Measurements from ENCODE around the gene LMO4. TPM values are rescaled to one million over a fixed set of nuclear protein-coding genes. Genes with fewer than 3 reads are reported as not detected.

The LMO4 gene
- total RNA-seq, 1 donor from 2014 or later, result 23.7 TPM

- intact Hi-C loops (cut with micrococcal nuclease), result loop anchor here (10.0 kb wide), 1 partner anchor 937 kb away; the partner anchor contains the start of gene ODF2L
- H3K27ac Mint-ChIP-seq, result peak overlapping the region; percentile 93
Measured at GRCh38 chr1:87331365-87332241, 2.9 kb downstream of the LMO4 start.

DNA sequence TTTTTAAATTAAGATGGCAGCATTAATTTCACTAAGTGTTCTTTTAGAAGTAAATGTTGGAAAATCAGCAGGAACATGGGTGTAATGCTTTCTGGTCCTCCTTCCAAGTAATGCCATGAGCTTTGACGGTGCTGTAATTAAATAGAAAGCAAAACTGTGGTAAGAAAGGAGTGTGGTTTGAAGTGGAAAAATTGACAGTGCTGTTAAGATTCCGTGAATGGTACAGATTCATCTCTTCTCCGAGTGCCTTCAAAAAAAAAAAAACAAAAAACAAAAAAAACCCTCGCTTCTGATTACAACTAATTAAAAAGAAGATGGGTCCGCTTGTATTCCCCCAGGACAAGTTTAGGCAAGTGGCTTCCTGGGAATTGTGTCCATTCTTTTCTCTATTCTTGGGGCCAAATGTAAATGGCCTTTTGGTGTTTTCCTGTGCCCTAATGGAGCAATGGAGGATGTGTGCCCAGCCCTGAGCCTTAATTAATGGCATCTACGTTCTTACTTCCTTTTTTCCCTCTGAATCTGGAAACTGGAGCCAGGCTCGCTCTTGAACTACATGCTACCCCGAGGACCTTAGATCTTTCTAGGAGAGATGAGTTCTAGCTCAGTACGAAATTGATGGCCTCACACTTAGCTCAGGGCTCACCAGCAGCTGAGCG, 5.1 kb downstream of the LMO4 start:
- H3K27ac Mint-ChIP-seq, result peak overlapping the region; percentile 88
- H3K4me3 Mint-ChIP-seq, result peak overlapping the region; percentile 89
- H3K36me3 Mint-ChIP-seq (ENCODE audit: low read depth), result peaks cover 29% of the 10 kb centered on the region
- H3K9me3 Mint-ChIP-seq, result no peaks in the 10 kb centered on the region
- no peaks in the 10 kb centered on the region for H3K27me3 Mint-ChIP-seq
- H3K4me1 Mint-ChIP-seq, result peaks cover 55% of the 10 kb centered on the region
- DNase-seq, result peak; percentile 81
- intact Hi-C loops (cut with micrococcal nuclease), result loop anchor here (10.0 kb wide), 1 partner anchor 939 kb away; the partner anchor contains the start of gene ODF2L

More at GRCh38 chr1:87331365-87332241, 2.9 kb downstream of the LMO4 start:
- peak overlapping the region; percentile 89 for H3K4me3 Mint-ChIP-seq
- H3K36me3 Mint-ChIP-seq (ENCODE audit: low read depth), result peaks cover 19% of the 10 kb centered on the region
- peaks cover 49% of the 10 kb centered on the region for H3K4me1 Mint-ChIP-seq
- no peaks in the 10 kb centered on the region for H3K27me3 Mint-ChIP-seq
- DNase-seq, result peak; percentile 91
- no peaks in the 10 kb centered on the region for H3K9me3 Mint-ChIP-seq

DNA sequence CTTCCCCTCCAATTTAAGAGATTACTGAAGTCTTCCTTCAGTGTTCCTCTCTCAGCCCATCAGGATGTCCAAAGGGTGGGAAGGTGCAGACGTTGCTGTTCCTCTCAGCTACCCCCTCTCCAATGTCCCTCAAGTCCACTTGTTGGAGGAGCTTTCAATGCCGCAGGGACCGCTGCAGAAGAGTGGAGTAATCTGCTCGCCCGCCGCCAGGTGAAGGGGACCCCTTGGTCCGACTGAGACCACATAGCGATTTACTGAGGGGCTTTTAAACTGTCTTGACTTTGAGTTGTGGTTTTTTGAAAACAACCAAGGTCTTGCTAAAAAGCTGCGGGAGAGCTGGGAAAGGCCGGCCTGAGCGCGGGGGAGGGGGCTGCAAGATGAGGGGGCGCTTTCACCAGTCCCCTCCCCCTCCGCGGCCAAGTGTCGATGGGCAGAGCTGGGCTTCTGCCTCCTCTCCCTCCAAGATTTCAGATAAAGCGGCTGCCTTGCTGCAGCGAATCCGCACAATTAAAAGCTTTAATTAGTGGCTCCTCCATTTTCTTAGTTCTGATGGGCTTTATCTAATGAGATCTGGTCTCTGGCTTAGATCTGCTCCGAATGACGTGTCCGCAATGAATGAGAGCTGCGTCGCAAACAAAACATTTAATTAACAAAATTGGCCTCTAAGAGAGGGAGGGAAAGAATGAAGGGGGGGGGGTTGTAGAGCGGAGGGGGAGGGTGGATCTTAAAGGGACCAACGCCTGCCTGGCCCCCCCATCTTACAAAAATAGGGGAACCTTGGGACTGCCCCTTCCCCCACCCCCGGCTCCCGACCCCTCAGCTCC, 5.9 kb downstream of the LMO4 start:
- peak overlapping the region; percentile 89 for H3K4me3 Mint-ChIP-seq
- intact Hi-C loops (cut with micrococcal nuclease), result loop anchor here (10.0 kb wide), 1 partner anchor 940 kb away; the partner anchor contains the start of gene ODF2L
- peaks cover 35% of the 10 kb centered on the region for H3K36me3 Mint-ChIP-seq (ENCODE audit: low read depth)
- peak overlapping the region; percentile 88 for H3K27ac Mint-ChIP-seq
- H3K27me3 Mint-ChIP-seq, result no peaks in the 10 kb centered on the region
- H3K9me3 Mint-ChIP-seq, result no peaks in the 10 kb centered on the region
- H3K4me1 Mint-ChIP-seq, result peaks cover 56% of the 10 kb centered on the region
- peak; percentile 65 for DNase-seq

- peak overlapping the region; percentile 89 for H3K4me3 Mint-ChIP-seq
- intact Hi-C loops (cut with micrococcal nuclease), result loop anchor here (10.0 kb wide), 1 partner anchor 941 kb away; the partner anchor contains the start of gene ODF2L
- no peaks in the 10 kb centered on the region for H3K9me3 Mint-ChIP-seq
- H3K36me3 Mint-ChIP-seq (ENCODE audit: low read depth), result peaks cover 43% of the 10 kb centered on the region
- H3K27ac Mint-ChIP-seq, result peak overlapping the region; percentile 89
- DNase-seq, result peak; percentile 91
- H3K4me1 Mint-ChIP-seq, result peaks cover 50% of the 10 kb centered on the region
- no peaks in the 10 kb centered on the region for H3K27me3 Mint-ChIP-seq
Measured at GRCh38 chr1:87335175-87335884, 6.7 kb downstream of the LMO4 start.

DNA sequence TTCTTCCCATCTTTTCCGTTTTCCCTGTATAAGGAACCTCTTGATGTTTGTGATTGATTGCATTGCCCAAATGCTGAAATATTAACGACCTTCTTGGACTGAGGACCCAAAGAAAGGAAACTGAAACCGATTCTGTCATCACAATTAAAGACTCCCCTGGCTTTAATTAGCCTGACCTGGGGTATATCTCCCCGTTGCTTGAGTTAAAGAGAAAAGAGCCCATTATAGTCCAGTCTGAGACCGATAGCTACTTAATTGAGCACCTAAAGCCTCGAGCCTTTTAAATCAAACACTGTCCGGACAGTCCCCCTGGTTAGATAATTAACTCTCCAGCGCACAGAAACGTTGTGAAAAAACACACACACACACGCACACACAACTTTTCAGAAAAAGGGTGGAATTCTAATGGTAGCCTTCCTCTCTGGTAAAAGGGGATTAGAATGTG, 8.0 kb downstream of the LMO4 start:
- Mint-ChIP-seq H3K36me3 (ENCODE audit: low read depth) (peaks cover 54% of the 10 kb centered on the region), H3K4me1 (peaks cover 42% of the 10 kb centered on the region), H3K27me3 (no peaks in the 10 kb centered on the region), H3K4me3 (peak overlapping the region; percentile 19), H3K9me3 (no peaks in the 10 kb centered on the region), H3K27ac (no peak overlapping the region)
- DNase-seq, result no peak
- intact Hi-C loops (cut with micrococcal nuclease), result loop anchor here (10.0 kb wide), 1 partner anchor 942 kb away; the partner anchor contains the start of gene ODF2L

DNA sequence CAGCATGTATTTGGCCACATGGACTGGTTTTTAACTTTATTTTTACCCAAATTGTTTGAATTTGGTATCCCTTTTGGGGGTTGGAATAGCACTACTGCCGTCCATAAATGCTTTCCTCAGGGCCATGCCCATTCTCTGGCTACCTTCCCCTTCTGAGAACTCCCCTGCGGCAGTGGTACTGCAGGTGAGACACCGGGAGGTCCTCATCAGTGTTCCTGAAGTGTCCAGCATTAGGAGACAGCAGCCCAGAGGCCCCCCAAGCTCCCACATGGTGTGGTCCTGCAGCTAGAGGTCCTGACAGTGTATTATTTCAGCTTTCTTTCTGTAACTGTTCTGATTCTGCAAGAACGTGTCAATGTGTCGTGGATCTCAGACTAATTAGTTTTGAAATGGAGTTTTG, 8.9 kb downstream of the LMO4 start:
- Mint-ChIP-seq H3K4me3 (no peak overlapping the region), H3K4me1 (peaks cover 34% of the 10 kb centered on the region)
- intact Hi-C loops (cut with micrococcal nuclease), result loop anchor here (10.0 kb wide), 1 partner anchor 943 kb away; the partner anchor contains the start of gene ODF2L

GRCh38 chr1:87338566-87338965, 9.9 kb downstream of the LMO4 start:
- peaks cover 26% of the 10 kb centered on the region for H3K4me1 Mint-ChIP-seq
- DNase-seq, result no peak
- intact Hi-C loops (cut with micrococcal nuclease), result loop anchor here (10.0 kb wide), 1 partner anchor 944 kb away; the partner anchor contains the start of gene ODF2L
- no peaks in the 10 kb centered on the region for H3K9me3 Mint-ChIP-seq
- no peaks in the 10 kb centered on the region for H3K27me3 Mint-ChIP-seq
- H3K4me3 Mint-ChIP-seq, result no peak overlapping the region
- no peak overlapping the region for H3K27ac Mint-ChIP-seq
- H3K36me3 Mint-ChIP-seq (ENCODE audit: low read depth), result peaks cover 54% of the 10 kb centered on the region

More for the DNA sequence above, 8.9 kb downstream of the LMO4 start:
- Mint-ChIP-seq H3K36me3 (ENCODE audit: low read depth) (peaks cover 55% of the 10 kb centered on the region), H3K27ac (no peak overlapping the region), H3K9me3 (no peaks in the 10 kb centered on the region), H3K27me3 (no peaks in the 10 kb centered on the region)
- DNase-seq, result no peak

DNA sequence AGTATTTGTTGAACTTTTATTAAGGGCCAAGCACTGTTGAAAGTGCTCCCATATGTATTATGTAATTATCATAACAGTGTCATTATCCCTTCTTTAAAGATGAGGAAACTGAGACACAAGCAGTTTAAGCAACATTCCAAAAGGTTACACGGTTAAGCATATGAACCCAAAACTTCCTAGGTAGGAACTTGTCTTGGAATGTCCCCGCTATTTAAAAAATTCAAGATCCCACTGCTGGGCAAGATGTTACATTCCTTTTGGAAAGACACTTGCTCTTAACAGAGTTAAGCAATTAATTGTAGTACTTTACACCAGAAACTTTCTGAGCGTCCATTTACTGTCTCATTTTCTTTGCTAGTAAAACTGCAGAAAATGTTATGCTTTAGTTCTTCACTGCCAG, 15.6 kb downstream of the LMO4 start:
- no peaks in the 10 kb centered on the region for H3K9me3 Mint-ChIP-seq
- peaks cover 60% of the 10 kb centered on the region for H3K36me3 Mint-ChIP-seq (ENCODE audit: low read depth)
- intact Hi-C loops (cut with micrococcal nuclease), result no loop called here
- no peak for DNase-seq
- no peak overlapping the region for H3K27ac Mint-ChIP-seq
- no peaks in the 10 kb centered on the region for H3K27me3 Mint-ChIP-seq
- peaks cover 2% of the 10 kb centered on the region for H3K4me1 Mint-ChIP-seq
- no peak overlapping the region for H3K4me3 Mint-ChIP-seq

GRCh38 chr1:87346130-87346814, 17.6 kb downstream of the LMO4 start:
- no peak for DNase-seq
- Mint-ChIP-seq H3K36me3 (ENCODE audit: low read depth) (peaks cover 45% of the 10 kb centered on the region), H3K27ac (no peak overlapping the region), H3K4me1 (peaks cover 2% of the 10 kb centered on the region), H3K27me3 (no peaks in the 10 kb centered on the region), H3K9me3 (no peaks in the 10 kb centered on the region), H3K4me3 (no peak overlapping the region)
- intact Hi-C loops (cut with micrococcal nuclease), result no loop called here

- no peaks in the 10 kb centered on the region for H3K27me3 Mint-ChIP-seq
- H3K4me1 Mint-ChIP-seq, result no peaks in the 10 kb centered on the region
- DNase-seq, result no peak
- intact Hi-C loops (cut with micrococcal nuclease), result no loop called here
- H3K9me3 Mint-ChIP-seq, result no peaks in the 10 kb centered on the region
- H3K4me3 Mint-ChIP-seq, result no peak overlapping the region
- peaks cover 29% of the 10 kb centered on the region for H3K36me3 Mint-ChIP-seq (ENCODE audit: low read depth)
- H3K27ac Mint-ChIP-seq, result no peak overlapping the region
Measured at GRCh38 chr1:87348341-87349019, 19.8 kb downstream of the LMO4 start.

GRCh38 chr1:87349036-87349435, 20.4 kb downstream of the LMO4 start:
- Mint-ChIP-seq H3K36me3 (ENCODE audit: low read depth) (peaks cover 23% of the 10 kb centered on the region), H3K27me3 (no peaks in the 10 kb centered on the region), H3K27ac (no peak overlapping the region), H3K9me3 (no peaks in the 10 kb centered on the region), H3K4me3 (no peak overlapping the region), H3K4me1 (no peaks in the 10 kb centered on the region)
- DNase-seq, result no peak
- intact Hi-C loops (cut with micrococcal nuclease), result no loop called here

DNA sequence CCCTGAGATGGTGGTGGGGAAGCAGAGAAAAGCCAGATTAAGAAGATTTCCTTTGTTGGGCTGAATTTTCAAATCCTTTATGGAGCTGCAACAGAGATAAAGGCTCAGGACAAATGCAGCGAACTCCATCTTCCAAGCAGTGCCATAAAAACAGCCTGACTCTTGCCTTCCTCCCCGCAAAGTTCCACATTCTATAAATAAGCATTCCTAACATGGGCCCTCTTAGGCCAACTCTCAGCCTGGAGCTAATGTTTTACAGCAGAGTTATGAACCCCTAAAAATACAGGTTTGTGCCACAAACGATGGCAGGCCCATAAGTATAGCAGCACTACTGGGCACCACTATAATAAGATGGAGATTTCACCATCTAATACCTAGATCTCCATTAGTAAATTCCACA, 27.2 kb downstream of the LMO4 start:
- Mint-ChIP-seq H3K27ac (no peak overlapping the region), H3K27me3 (no peaks in the 10 kb centered on the region), H3K4me1 (no peaks in the 10 kb centered on the region), H3K4me3 (no peak overlapping the region), H3K36me3 (ENCODE audit: low read depth) (peaks cover 2% of the 10 kb centered on the region), H3K9me3 (peaks cover 3% of the 10 kb centered on the region)
- intact Hi-C loops (cut with micrococcal nuclease), result no loop called here
- no peak for DNase-seq

All from activated CD4-positive, alpha-beta T cell treated with anti-CD3 and anti-CD28 coated beads, Interleukin-2, amount 10 ng/mL, durations not matched to agents 24 days and 14 days (primary cell).